Activated CD8-positive, alpha-beta memory T cell treated with anti-CD3 and anti-CD28 coated beads, Interleukin-2, amount 50 U/mL, for 24 hours (primary cell): ENCODE results near the gene FNDC10.
"Not testable (repeated sequence)": the region's sequence is repeated elsewhere in the genome, so short reads cannot be mapped to it uniquely, and the experiment has no call there.

Source experiments
- DNase-seq: peaks from one replicate; pipeline ENCODE4 v3.0.0-alpha.2; 2020; ENCODE audit errors: extremely low read depth

Gene FNDC10

GRCh38 chr1:1599935-1600860, at the start of gene FNDC10:
TSS of gene FNDC10 (minus strand) at chr1:1600135. CDS start at chr1:1600015, 120 bp downstream.
- DNase-seq: no peak

GRCh38 chr1:1648265-1648664, 48.3 kb upstream of the FNDC10 start:
- not testable (repeated sequence) for DNase-seq

- DNase-seq: not testable (repeated sequence)
Measured at GRCh38 chr1:1647567-1648241, 47.8 kb upstream of the FNDC10 start.

- DNase-seq: not testable (repeated sequence)
Measured at GRCh38 chr1:1646326-1646725, 46.4 kb upstream of the FNDC10 start.

GRCh38 chr1:1640711-1641461, 41.0 kb upstream of the FNDC10 start:
- not testable (repeated sequence) for DNase-seq

GRCh38 chr1:1640081-1640480, 40.1 kb upstream of the FNDC10 start:
- DNase-seq: not testable (repeated sequence)

- DNase-seq: not testable (repeated sequence)
Measured at GRCh38 chr1:1639368-1639767, 39.4 kb upstream of the FNDC10 start.

GRCh38 chr1:1638528-1638927, 38.6 kb upstream of the FNDC10 start:
- not testable (repeated sequence) for DNase-seq

- not testable (repeated sequence) for DNase-seq
Measured at GRCh38 chr1:1637479-1637875, 37.5 kb upstream of the FNDC10 start.

- not testable (repeated sequence) for DNase-seq
Measured at GRCh38 chr1:1636621-1637478, 36.9 kb upstream of the FNDC10 start.

GRCh38 chr1:1634613-1635012, 34.7 kb upstream of the FNDC10 start:
- DNase-seq: not testable (repeated sequence)

- DNase-seq: not testable (repeated sequence)
Measured at GRCh38 chr1:1633409-1633808, 33.5 kb upstream of the FNDC10 start.

GRCh38 chr1:1631782-1632420, 32.0 kb upstream of the FNDC10 start, which contains the start of gene MMP23B:
TSS of gene MMP23B (plus strand) at chr1:1632173. CDS start at chr1:1632219, 46 bp downstream.
- DNase-seq: no peak

GRCh38 chr1:1630965-1631781, 31.2 kb upstream of the FNDC10 start:
- DNase-seq: no peak

GRCh38 chr1:1630191-1630964, 30.4 kb upstream of the FNDC10 start:
- peak; percentile 75 for DNase-seq

GRCh38 chr1:1629430-1630190, 29.7 kb upstream of the FNDC10 start:
- DNase-seq: no peak

GRCh38 chr1:1628754-1629429, 29.0 kb upstream of the FNDC10 start:
- no peak for DNase-seq
